Endothelial cell of umbilical vein (primary cell): ENCODE results near the gene MEF2C.

Source experiments
- CTCF ChIP-seq, 2 donors: IDR thresholded peaks; 1 replicate in 1 of 2; 2 replicates in 1 of 2; pipeline ENCODE4 v1.5.1; 2011; ENCODE audit warnings: low read length in 2 of 2, mild to moderate bottlenecking in 2 of 2, moderate library complexity in 2 of 2, control low read depth in 1 of 2, inconsistent platforms in 1 of 2, low read depth in 1 of 2; ENCODE audit not compliant: insufficient read depth in 1 of 2; ENCODE audit errors: extremely low read depth in 1 of 2
- EZH2 ChIP-seq: IDR thresholded peaks from 2 replicates; pipeline ENCODE4 v1.6.1; 2012; ENCODE audit warnings: borderline replicate concordance, low read depth, mild to moderate bottlenecking, moderate library complexity, low read length, inconsistent platforms; ENCODE audit not compliant: severe bottlenecking
- FOS ChIP-seq: IDR thresholded peaks from 2 replicates; pipeline ENCODE4 v1.6.1; 2011; ENCODE audit warnings: mild to moderate bottlenecking, low read length, moderate library complexity, borderline replicate concordance; ENCODE audit not compliant: insufficient read depth
- JUN ChIP-seq: IDR thresholded peaks from 2 replicates; pipeline ENCODE4 v1.6.1; 2011; ENCODE audit warnings: borderline replicate concordance, low read depth; ENCODE audit not compliant: insufficient read length, insufficient read depth
- MAX ChIP-seq: IDR thresholded peaks from 2 replicates; pipeline ENCODE4 v1.6.1; 2011; ENCODE audit not compliant: insufficient read depth, insufficient read length
- MYC ChIP-seq: IDR thresholded peaks from one replicate; pipeline ENCODE4 v1.6.1; 2011; ENCODE audit warnings: mild to moderate bottlenecking, low read depth, low read length
- POLR2A ChIP-seq: IDR thresholded peaks from 2 replicates; pipeline ENCODE4 v1.6.1; 2012; ENCODE audit warnings: low read depth, mild to moderate bottlenecking, control low read depth, low read length
- POLR2AphosphoS5 ChIP-seq: IDR thresholded peaks from 2 replicates; pipeline ENCODE4 v1.6.1; 2012; ENCODE audit warnings: low read depth, mild to moderate bottlenecking, control low read depth, low read length, moderate library complexity; ENCODE audit not compliant: insufficient read depth

- TF ChIP-seq POLR2A (no peak), CTCF (IDR thresholded peaks at IDR 0.05; ENCODE audit: extremely low read depth in 1 of 2, insufficient read depth in 1 of 2, low read depth in 1 of 2, low read length in 2 of 2) (no peak), MYC (no peak), POLR2AphosphoS5 (no peak), MAX (no peak), EZH2 (no peak), JUN (no peak), FOS (no peak)
Observed at GRCh38 chr5:88820581-88820980, 62.4 kb downstream of the MEF2C start.
